Stimulated activated CD8-positive, alpha-beta memory T cell treated with anti-CD3 and anti-CD28 coated beads, Interleukin-12 subunit alpha, Interleukin-12 subunit beta, amount 100 ng/mL, for 24 hours (primary cell): ENCODE measurements around the gene RB1.
"Not testable (repeated sequence)": the region's sequence is repeated elsewhere in the genome, so short reads cannot be mapped to it uniquely, and the experiment has no call there.

Experiments used
- DNase-seq: peaks from one replicate; pipeline ENCODE4 v3.0.0-alpha.2; 2020; ENCODE audit errors: extremely low read depth

The RB1 gene

DNA sequence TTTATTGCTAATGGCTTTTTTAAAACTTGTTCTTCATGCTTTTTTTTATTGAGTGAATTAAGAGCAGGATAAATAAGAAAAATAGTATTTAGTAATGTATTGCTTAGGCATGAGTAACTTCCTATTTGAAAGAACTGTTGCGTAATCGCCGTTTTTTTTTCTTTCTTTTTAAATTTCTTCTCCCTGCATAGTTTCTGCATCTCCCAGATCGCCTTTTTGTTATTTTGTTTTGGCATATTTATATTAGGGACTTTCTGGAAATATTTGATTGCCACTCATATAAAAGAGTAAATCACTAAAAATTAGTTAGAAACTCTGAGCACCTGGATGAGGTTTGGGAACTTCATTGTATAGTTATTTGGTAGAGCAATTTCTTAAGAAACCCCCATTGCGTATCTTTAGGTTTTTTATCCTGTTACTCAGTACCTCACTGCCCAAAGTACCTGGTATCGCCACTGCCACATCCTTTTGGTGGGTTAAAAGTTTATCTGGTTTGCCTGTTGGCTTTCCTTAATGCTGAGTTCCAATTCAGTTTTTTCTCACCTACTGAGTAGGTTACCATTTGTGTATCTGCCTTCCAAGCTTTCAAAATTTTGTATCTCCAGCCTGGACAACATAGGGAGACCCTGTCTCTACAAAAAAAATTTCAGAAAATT lies 145.5 kb downstream of the RB1 start:
- no peak for DNase-seq

- no peak for DNase-seq
These were observed 146.1 kb downstream of the RB1 start for GRCh38 chr13:48449656-48450055.

DNA sequence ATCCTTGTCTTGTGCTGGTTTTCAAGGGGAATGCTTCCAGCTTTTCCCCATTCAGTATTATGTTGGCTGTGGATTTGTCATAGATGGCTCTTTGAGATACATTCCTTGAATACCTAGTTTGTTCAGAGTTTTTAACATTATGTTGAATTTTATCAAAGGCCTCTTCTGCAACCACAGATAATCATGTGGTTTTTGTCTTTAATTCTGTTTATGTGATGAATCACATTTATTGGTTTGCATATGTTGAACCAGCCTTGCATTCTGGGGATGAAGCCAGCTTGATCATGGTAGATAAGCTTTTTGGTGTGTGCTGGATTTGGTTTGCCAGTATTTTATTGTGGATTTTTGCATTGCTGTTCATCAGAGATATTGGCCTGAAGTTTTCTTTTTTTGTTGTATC lies 147.6 kb downstream of the RB1 start:
- DNase-seq: not testable (repeated sequence)

DNA sequence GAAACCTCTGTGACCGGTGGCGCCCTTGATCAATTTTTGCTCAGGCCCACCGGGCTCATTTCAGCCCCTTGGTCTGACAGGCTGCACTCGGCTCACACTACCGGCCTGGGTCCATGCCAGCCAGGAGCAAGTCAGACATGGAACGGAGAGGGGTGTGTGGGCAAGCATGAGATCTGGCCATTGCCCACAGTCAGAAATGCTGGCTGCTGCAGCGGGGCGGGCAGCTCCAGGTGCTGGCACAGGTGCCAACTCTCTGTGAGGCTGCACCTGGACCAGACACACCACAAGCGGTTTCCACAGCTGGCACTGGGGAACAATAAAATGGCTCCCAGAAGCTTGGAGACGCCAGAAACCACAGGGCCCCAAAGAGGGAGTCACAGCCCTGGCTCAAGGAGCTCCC lies 153.0 kb downstream of the RB1 start:
- no peak for DNase-seq

- no peak for DNase-seq
These were observed 154.2 kb downstream of the RB1 start for GRCh38 chr13:48457578-48458242.

GRCh38 chr13:48475230-48475629 lies 171.7 kb downstream of the RB1 start:
- DNase-seq: no peak

GRCh38 chr13:48476215-48476614 lies 172.7 kb downstream of the RB1 start:
- DNase-seq: no peak

- DNase-seq: no peak
These were observed 173.1 kb downstream of the RB1 start for GRCh38 chr13:48476686-48477085.

GRCh38 chr13:48477191-48477855 lies 173.8 kb downstream of the RB1 start:
- DNase-seq: no peak

GRCh38 chr13:48478391-48478790 lies 174.8 kb downstream of the RB1 start:
- no peak for DNase-seq

GRCh38 chr13:48483575-48483974 lies 180.0 kb downstream of the RB1 start:
- no peak for DNase-seq

- no peak for DNase-seq
These were observed 181.9 kb downstream of the RB1 start for GRCh38 chr13:48485432-48485831.

- DNase-seq: no peak
These were observed 182.8 kb downstream of the RB1 start for GRCh38 chr13:48486362-48486761.

- DNase-seq: no peak
These were observed 183.3 kb downstream of the RB1 start for GRCh38 chr13:48486836-48487235.

DNA sequence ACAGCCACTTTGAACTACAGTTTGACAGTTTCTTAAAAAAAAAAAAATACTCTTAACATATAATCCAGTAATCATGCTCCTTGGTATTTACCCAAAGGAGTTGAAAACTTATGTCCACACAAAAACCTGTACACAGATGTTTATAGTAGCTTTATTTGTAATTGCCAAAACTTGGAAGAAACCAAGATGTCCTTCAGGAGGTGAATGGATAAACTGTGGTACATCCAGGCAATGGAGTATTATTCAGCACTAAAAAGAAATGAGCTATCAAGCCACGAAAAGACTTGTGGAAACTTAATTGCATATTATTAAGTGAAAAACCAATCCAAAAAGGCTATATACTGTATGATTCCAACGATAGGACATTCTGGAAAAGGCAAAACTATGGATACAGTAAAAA lies 184.4 kb downstream of the RB1 start:
- no peak for DNase-seq

DNA sequence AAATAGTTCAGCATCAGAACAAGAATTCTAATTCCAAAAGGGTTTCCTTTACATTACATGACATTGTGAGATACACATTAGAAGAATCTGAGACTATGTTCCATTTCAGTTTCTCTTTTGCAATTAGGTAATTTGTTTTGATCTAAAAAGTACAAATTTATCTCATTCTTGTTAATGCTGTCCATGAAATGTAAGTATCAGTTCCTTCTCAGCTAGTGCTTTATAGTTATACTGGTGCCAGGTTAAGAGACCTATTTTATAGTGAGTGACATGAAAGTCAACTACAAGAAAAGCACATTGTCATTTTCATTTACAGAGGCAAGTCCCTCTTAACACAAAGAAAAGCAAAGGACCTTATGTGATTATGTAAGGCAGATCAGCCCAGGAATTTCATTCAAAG lies 185.4 kb downstream of the RB1 start:
- no peak for DNase-seq

DNA sequence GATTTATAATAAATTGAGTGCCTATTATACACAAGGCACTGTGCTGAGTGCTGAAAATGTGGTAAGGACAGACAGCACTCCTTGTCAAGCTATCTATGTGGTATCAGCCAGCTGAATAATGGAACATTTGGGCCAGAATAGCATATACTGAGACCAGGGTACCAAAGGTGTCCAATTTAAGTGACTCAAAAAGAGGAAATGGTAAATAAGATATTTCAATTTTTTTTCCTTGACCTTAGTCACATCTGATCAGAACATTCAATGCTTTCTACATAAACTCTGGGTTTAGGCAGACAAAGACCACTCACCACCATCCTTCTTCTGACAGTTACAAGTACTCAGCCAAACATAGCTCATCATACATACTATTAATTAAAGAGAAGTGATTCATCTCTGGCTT lies 186.1 kb downstream of the RB1 start:
- no peak for DNase-seq

- DNase-seq: no peak
These were observed 186.7 kb downstream of the RB1 start for GRCh38 chr13:48490241-48490640.

- DNase-seq: no peak
These were observed 188.0 kb downstream of the RB1 start for GRCh38 chr13:48491423-48492095.

GRCh38 chr13:48492096-48492440 lies 188.5 kb downstream of the RB1 start:
- DNase-seq: no peak

- no peak for DNase-seq
These were observed 189.0 kb downstream of the RB1 start for GRCh38 chr13:48492470-48493065.

DNA sequence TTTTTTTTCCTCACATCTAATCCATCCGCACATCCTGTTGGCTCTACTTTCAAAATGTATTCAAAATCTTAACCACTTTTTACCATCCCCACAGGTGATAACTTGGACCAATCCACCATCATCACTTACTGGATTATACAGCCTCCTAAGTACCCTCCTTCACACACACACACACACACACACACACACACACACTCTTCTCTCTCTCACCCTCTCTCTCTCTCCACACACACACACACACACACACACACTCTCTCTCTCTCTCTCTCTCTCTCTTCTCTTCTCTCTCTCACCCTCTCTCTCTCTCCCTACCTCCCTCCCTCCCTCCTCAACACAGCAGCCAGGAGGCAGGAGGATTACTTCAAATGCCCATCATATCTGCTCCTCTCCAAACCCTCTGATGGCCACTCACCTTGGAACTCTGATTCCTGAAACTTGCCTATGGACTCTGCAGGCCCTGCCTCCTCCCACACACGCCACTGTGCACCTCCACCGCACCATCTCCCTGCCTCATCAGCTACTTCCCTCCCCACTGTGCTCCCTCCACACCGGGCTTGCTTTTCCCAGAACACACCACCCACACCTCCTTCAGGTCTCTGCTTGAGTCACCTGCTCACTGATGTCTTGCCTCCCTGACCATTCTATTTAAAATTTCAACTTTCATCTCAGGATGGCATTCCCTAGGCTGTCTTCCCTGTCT lies 189.7 kb downstream of the RB1 start:
- no peak for DNase-seq
